Mammary epithelial cell (primary cell): Measurements from ENCODE around the gene MLLT11.

ENCODE experiments used
- EZH2 ChIP-seq: IDR thresholded peaks from 2 replicates; pipeline ENCODE4 v1.6.1; 2012; ENCODE audit warnings: low read length, inconsistent platforms, borderline replicate concordance
- TF ChIP-seq, protein P1 (sequence below), 2 donors: IDR thresholded peaks in 1 of 2; conservative IDR thresholded peaks in 1 of 2; 2 replicates each; pipeline ENCODE4 v1.5.1; 2011 to 2012; ENCODE audit warnings: inconsistent platforms in 2 of 2, low read length in 2 of 2, mild to moderate bottlenecking in 2 of 2, control low read depth in 1 of 2, low read depth in 1 of 2; ENCODE audit not compliant: insufficient read depth in 1 of 2; ENCODE audit errors: extremely low read depth in 1 of 2

DNA sequence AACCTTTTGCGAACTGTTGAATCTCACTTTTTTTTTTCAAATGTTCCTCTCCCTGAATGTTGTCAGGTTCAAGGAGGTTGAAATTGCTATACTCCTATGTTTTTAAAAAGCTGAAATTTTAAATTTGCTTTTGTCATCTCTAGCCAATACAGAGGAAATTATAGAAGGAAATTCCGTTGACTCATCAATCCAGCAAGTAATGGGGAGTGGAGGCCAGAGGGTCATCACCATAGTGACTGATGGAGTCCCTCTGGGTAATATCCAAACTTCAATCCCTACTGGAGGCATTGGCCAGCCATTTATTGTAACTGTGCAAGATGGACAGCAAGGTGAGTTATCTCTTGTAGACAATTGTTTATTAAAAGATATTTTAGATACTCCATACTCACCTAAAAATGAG lies 46.7 kb downstream of the MLLT11 start:
- TF ChIP-seq, protein P1, sequence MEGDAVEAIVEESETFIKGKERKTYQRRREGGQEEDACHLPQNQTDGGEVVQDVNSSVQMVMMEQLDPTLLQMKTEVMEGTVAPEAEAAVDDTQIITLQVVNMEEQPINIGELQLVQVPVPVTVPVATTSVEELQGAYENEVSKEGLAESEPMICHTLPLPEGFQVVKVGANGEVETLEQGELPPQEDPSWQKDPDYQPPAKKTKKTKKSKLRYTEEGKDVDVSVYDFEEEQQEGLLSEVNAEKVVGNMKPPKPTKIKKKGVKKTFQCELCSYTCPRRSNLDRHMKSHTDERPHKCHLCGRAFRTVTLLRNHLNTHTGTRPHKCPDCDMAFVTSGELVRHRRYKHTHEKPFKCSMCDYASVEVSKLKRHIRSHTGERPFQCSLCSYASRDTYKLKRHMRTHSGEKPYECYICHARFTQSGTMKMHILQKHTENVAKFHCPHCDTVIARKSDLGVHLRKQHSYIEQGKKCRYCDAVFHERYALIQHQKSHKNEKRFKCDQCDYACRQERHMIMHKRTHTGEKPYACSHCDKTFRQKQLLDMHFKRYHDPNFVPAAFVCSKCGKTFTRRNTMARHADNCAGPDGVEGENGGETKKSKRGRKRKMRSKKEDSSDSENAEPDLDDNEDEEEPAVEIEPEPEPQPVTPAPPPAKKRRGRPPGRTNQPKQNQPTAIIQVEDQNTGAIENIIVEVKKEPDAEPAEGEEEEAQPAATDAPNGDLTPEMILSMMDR (conservative IDR thresholded peaks at IDR 0.05 in 1 of 2, IDR thresholded peaks at IDR 0.05 in 1 of 2; ENCODE audit: extremely low read depth in 1 of 2, insufficient read depth in 1 of 2, low read depth in 1 of 2, low read length in 2 of 2), result no peak
- no peak for TF ChIP-seq EZH2
